Neural crest cell (in vitro differentiated cells): ENCODE measurements around the gene DIS3L2. TPM values are rescaled to one million over a fixed set of nuclear protein-coding genes. Genes with fewer than 3 reads are reported as not detected.
"Not testable (repeated sequence)": the region's sequence is repeated elsewhere in the genome, so short reads cannot be mapped to it uniquely, and the experiment has no call there.

Experiments
- DNase-seq: peaks from one replicate; pipeline ENCODE4 v3.0.0; 2021; ENCODE audit warnings: low read depth, mixed read lengths, low spot score
- H3K27ac Mint-ChIP-seq: one replicate; pipeline ENCODE4 v1.8.0; 2021; ENCODE audit warnings: mild to moderate bottlenecking, mixed read lengths; ENCODE audit not compliant: unreplicated experiment
- H3K27me3 Mint-ChIP-seq: 2 replicates; pipeline ENCODE4 v1.8.0; 2021; ENCODE audit warnings: low read depth, mild to moderate bottlenecking, mixed read lengths
- H3K36me3 Mint-ChIP-seq: 2 replicates; pipeline ENCODE4 v1.8.0; 2021; ENCODE audit warnings: low read depth, mild to moderate bottlenecking, mixed read lengths
- H3K4me1 Mint-ChIP-seq: 2 replicates; pipeline ENCODE4 v1.8.0; 2021; ENCODE audit warnings: mixed read lengths
- H3K4me3 Mint-ChIP-seq: one replicate; pipeline ENCODE4 v1.8.0; 2021; ENCODE audit warnings: mild to moderate bottlenecking, mixed read lengths
- H3K9me3 Mint-ChIP-seq: 2 replicates; pipeline ENCODE4 v1.8.0; 2021; ENCODE audit warnings: mixed read lengths
- CTCF ChIP-seq: fragments of 200-600 bp; sonication (generic); conservative IDR thresholded peaks from 2 replicates; pipeline ENCODE4 v1.5.0; 2021; ENCODE audit warnings: antibody characterized with exemption, mild to moderate bottlenecking
- total RNA-seq: library from RNA; stranded (reverse); gene quantifications from 2 replicates; pipeline ENCODE4 v1.2.1, GENCODE V29; 2021

The DIS3L2 gene
- total RNA-seq, 1 donor from 2014 or later = 51.9 TPM

- Mint-ChIP-seq H3K9me3 (no peaks in the 10 kb centered on the region), H3K36me3 (no peaks in the 10 kb centered on the region), H3K4me1 (peaks cover 10% of the 10 kb centered on the region), H3K27me3 (no peaks in the 10 kb centered on the region), H3K4me3 (no peak overlapping the region), H3K27ac (no peak overlapping the region)
- no peak for TF ChIP-seq CTCF
- no peak for DNase-seq
These were observed 363.3 kb downstream of the DIS3L2 start for GRCh38 chr2:232324778-232325177.

GRCh38 chr2:232325324-232326273, 364.1 kb downstream of the DIS3L2 start:
- peak; percentile 82 for DNase-seq
- Mint-ChIP-seq H3K9me3 (no peaks in the 10 kb centered on the region), H3K27me3 (no peaks in the 10 kb centered on the region), H3K4me3 (no peak overlapping the region), H3K36me3 (no peaks in the 10 kb centered on the region), H3K27ac (no peak overlapping the region), H3K4me1 (peaks cover 10% of the 10 kb centered on the region)
- TF ChIP-seq CTCF = peak; percentile 73

GRCh38 chr2:232326274-232327104, 365.0 kb downstream of the DIS3L2 start:
- not testable (repeated sequence) for H3K36me3 Mint-ChIP-seq, H3K27ac Mint-ChIP-seq, H3K27me3 Mint-ChIP-seq, H3K9me3 Mint-ChIP-seq, H3K4me3 Mint-ChIP-seq, DNase-seq
- TF ChIP-seq CTCF = peak; percentile 49
- H3K4me1 Mint-ChIP-seq = peaks cover 10% of the 10 kb centered on the region

GRCh38 chr2:232327105-232328031, 365.9 kb downstream of the DIS3L2 start:
- Mint-ChIP-seq H3K9me3 (no peaks in the 10 kb centered on the region), H3K4me3 (no peak overlapping the region), H3K4me1 (peaks cover 9% of the 10 kb centered on the region), H3K27ac (peak overlapping the region; percentile 5), H3K36me3 (no peaks in the 10 kb centered on the region), H3K27me3 (no peaks in the 10 kb centered on the region)
- peak; percentile 97 for DNase-seq
- peak; percentile 86 for TF ChIP-seq CTCF

- no peak overlapping the region for H3K27ac Mint-ChIP-seq
- no peak for DNase-seq
- H3K36me3 Mint-ChIP-seq = no peaks in the 10 kb centered on the region
- no peaks in the 10 kb centered on the region for H3K27me3 Mint-ChIP-seq
- H3K9me3 Mint-ChIP-seq = no peaks in the 10 kb centered on the region
- H3K4me3 Mint-ChIP-seq = no peak overlapping the region
- TF ChIP-seq CTCF = no peak
- peaks cover 5% of the 10 kb centered on the region for H3K4me1 Mint-ChIP-seq
These were observed 366.5 kb downstream of the DIS3L2 start for GRCh38 chr2:232328032-232328422.
